Activated naive CD8-positive, alpha-beta T cell treated with anti-CD3 and anti-CD28 coated beads, Interleukin-2, amount 50 U/mL, for 24 hours (primary cell): ENCODE results near the gene ATP5PF.
A peak's percentile ranks its signal among the peaks of the same experiment; 100 is the strongest.
"Not testable (repeated sequence)": the region's sequence is repeated elsewhere in the genome, so short reads cannot be mapped to it uniquely, and the experiment has no call there.

Experiments
- ATAC-seq: fragments of 150-1000 bp; cut with Tn5 transposase; one replicate; pipeline ENCODE4 v1.10.0; 2021
- DNase-seq: peaks from one replicate; pipeline ENCODE4 v3.0.0; 2021
- H3K27ac Mint-ChIP-seq: one replicate; pipeline ENCODE4 v1.8.0; 2021; ENCODE audit warnings: mild to moderate bottlenecking, mixed read lengths
- H3K27me3 Mint-ChIP-seq: one replicate; pipeline ENCODE4 v1.8.0; 2021; ENCODE audit warnings: mixed read lengths
- H3K36me3 Mint-ChIP-seq: one replicate; pipeline ENCODE4 v1.8.0; 2021; ENCODE audit warnings: low read depth, mixed read lengths
- H3K4me1 Mint-ChIP-seq: one replicate; pipeline ENCODE4 v1.8.0; 2021; ENCODE audit warnings: mixed read lengths
- H3K4me3 Mint-ChIP-seq: one replicate; pipeline ENCODE4 v1.8.0; 2021; ENCODE audit warnings: mild to moderate bottlenecking, moderate library complexity, mixed read lengths
- H3K9me3 Mint-ChIP-seq: one replicate; pipeline ENCODE4 v1.8.0; 2021; ENCODE audit warnings: mixed read lengths

The ATP5PF gene

DNA sequence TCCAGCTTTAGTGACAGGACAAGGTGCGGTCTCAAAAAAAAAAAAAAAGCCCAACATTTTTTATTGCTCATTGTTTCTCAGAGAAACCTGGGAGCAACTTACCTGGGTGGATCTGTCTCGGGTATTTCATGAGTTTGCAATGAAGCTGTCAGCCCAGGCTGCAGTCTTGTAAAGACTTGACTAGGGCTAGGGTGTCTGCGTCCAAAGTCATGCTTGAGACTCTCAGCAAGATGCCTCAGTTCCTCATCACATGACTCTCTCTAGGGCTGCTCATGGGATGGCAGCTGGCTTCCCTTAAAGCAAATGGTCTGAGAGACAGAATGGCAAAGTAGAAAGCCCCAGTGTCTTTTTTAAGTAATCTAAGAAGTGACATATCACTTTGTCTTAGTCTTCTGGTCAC, 8.2 kb upstream of the ATP5PF start:
- no peaks in the 10 kb centered on the region for H3K27me3 Mint-ChIP-seq
- H3K4me1 Mint-ChIP-seq = peaks cover 10% of the 10 kb centered on the region
- no peak overlapping the region for H3K27ac Mint-ChIP-seq
- DNase-seq (no peak), ATAC-seq (no peak)
- H3K9me3 Mint-ChIP-seq = no peaks in the 10 kb centered on the region
- no peak overlapping the region for H3K4me3 Mint-ChIP-seq
- peaks cover 6% of the 10 kb centered on the region for H3K36me3 Mint-ChIP-seq

DNA sequence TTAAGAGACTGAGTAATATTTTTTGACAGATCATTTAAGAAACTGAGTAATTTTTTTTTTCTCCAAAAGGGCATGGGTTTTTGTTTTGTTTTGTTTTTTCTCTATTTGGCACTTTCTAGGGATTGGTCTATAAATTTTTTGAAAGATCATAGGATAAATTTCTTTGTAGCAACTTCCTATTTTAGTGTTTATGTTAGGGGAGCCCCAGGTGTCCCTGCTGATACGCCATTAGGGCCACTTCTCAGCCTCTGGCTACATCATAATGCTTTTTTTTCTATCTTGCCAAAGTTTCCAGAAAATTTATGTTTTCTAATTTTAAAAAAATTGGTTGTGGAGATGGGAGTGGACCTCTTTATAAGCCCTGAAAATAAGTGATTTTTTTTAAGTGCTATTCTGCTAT, 2.7 kb upstream of the ATP5PF start:
- Mint-ChIP-seq H3K27ac (no peak overlapping the region), H3K4me1 (peaks cover 45% of the 10 kb centered on the region), H3K36me3 (peaks cover 25% of the 10 kb centered on the region), H3K4me3 (no peak overlapping the region), H3K9me3 (no peaks in the 10 kb centered on the region), H3K27me3 (peaks cover 3% of the 10 kb centered on the region)
- DNase-seq (no peak), ATAC-seq (no peak)

DNA sequence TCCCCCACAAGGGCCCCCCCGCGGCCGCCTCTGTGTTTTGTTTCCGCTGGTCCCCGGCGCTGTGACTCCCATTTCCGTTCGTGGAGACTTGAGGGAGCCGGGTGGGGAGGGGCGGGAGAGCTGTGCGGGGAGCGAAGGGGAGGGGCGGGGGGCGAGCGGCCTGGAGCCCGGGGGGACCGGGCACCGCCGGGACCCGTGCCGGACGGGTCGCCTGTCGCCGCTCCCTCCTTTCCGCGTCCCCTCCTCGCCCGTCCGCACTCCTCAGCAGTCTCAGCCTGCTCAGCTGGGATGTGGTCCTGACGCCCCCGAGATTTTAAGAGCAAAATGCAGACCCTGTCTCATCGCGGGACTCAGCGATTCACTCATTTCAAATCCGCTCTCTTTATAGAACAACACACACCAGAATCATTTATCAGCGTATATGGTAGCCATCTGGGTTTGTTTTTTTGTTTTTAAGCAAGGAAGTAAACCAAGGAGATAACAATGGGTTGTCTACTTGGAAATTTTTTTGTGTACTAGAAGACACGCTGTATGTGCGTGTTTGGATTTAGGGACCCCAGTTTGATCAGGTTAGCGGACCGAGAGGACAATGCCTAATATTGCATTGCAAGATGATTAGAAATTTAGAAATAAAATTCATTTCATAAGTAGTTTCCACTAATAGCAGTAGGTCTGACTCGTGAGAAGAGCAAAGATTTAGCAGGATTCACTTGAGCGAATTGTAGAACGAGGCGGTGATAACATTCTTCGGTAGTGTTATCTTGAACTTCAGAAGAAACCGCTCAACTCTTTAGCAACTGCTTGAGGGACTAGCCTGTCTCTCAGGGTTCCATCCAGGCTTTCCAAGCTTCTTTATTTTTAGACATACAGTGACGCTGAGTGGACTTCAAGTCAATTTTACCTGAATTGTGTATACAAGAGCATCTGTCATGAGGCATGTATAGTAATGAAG, 1.2 kb upstream of the ATP5PF start:
- Mint-ChIP-seq H3K36me3 (peaks cover 26% of the 10 kb centered on the region), H3K4me1 (peaks cover 49% of the 10 kb centered on the region)
- ATAC-seq = peak; percentile 37

DNA sequence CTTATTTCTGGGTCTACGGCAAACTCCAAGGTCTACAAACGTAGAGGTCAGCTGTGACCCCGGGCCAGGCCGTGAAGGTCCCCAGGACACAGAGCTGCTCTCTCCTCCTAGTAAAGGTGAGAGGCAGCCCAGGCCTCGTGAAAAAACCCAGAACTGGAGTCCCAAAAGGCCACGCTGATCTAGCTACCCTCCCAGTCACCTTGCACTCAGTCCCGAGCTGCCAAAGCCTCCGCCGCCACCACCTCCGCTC, 125 bp downstream of the ATP5PF start:
- peaks cover 3% of the 10 kb centered on the region for H3K27me3 Mint-ChIP-seq
- no peaks in the 10 kb centered on the region for H3K9me3 Mint-ChIP-seq
- H3K4me1 Mint-ChIP-seq = peaks cover 51% of the 10 kb centered on the region
- DNase-seq (no peak), ATAC-seq (no peak)
- peaks cover 35% of the 10 kb centered on the region for H3K36me3 Mint-ChIP-seq
- H3K27ac Mint-ChIP-seq = peak overlapping the region; percentile 100
- peak overlapping the region; percentile 99 for H3K4me3 Mint-ChIP-seq

More for the DNA sequence above, 1.2 kb upstream of the ATP5PF start:
- peak; percentile 81 for DNase-seq
- peak overlapping the region; percentile 99 for H3K4me3 Mint-ChIP-seq
- H3K27me3 Mint-ChIP-seq = peaks cover 3% of the 10 kb centered on the region
- no peaks in the 10 kb centered on the region for H3K9me3 Mint-ChIP-seq
- H3K27ac Mint-ChIP-seq = peak overlapping the region; percentile 97

DNA sequence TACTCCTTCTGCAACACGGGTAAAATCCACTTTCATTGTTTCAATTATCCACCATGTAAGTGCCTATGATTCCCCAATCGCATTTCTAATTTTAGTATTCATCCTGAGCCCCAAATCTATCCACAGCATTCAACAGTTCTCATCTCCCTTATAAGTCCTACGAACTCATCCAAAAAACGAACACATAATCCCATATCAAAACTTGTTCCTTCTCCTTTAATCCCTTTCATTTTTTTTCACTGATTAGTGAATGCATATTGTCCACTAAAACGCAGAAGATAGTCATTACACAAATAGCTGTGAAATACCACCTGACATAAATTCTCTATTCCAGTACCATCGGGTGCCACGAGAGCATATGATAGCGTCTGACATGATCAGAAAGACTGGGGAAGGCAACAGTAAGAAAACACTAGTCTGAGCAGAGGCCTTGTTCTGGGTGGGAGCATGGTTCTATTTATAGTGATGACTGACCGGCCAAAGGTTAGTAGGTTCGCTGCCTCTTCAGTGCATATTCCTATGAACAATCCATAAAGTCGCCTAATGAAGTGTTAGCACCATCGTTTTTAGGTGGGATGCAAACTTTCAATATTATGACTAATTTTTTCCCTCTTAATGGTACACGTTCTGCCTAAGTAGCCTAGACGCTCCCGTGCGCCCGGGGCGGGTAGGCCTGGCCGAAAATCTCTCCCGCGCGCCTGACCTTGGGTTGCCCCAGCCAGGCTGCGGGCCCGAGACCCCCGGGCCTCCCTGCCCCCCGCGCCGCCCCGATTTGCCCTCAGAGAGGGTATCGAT, 648 bp downstream of the ATP5PF start:
- peak; percentile 40 for DNase-seq
- Mint-ChIP-seq H3K36me3 (peaks cover 39% of the 10 kb centered on the region), H3K4me1 (peaks cover 48% of the 10 kb centered on the region), H3K4me3 (peak overlapping the region; percentile 99), H3K27me3 (peaks cover 3% of the 10 kb centered on the region), H3K9me3 (no peaks in the 10 kb centered on the region), H3K27ac (peak overlapping the region; percentile 100)
- no peak for ATAC-seq

DNA sequence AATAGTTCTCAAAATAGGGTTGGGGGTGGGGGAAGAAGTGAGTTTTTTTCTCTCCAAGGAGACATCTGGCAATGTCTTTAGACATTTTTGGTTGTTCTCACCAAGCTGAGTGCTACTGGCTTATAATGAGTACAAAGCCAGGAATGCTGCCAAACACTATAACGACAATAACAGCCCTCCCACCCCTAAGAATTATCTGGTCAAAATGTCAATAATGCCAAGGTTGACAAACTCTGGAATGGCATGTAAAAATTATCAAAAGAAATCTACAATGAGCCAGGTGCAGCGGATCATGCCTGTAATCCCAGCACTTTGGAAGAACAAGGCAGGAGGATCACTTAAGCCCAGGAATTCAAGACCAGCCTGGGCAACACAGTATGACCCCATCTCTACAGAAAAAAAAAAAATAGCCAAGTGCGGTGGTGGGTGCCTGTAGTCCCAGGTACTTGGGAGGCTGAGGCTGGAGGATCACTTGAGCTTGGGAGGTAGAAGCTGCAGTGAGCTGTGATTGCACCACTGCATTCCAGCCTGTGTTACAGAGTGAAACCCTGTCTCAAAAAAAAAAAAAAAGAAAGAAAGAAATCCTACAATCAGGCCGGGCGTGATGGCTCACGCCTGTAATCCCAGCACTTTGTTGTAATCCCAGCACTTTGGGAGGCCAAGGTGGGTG, 2.5 kb downstream of the ATP5PF start:
- Mint-ChIP-seq H3K27ac (no peak overlapping the region), H3K4me1 (peaks cover 36% of the 10 kb centered on the region), H3K9me3 (no peaks in the 10 kb centered on the region), H3K27me3 (peaks cover 3% of the 10 kb centered on the region), H3K36me3 (peaks cover 56% of the 10 kb centered on the region), H3K4me3 (no peak overlapping the region)
- ATAC-seq = no peak
- no peak for DNase-seq

DNA sequence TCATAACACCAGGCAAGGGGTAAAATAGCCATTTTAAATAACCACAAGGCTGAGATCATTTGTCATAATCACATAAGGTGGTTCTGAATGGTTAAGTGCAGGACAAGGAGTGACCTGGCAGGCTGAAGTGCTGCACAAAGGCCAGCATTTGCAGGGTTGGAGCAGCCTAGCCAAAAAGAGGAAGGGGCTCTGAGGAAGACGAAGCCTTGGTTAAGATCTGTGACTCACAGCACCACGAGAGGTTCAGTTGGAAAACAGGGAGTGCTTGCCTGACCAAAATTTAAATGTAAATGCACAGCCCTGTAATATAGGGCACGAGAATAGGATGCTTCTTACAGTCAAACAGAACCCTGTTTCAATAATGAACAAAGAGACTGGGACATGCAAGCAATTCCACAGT, 12.1 kb downstream of the ATP5PF start:
- DNase-seq (no peak), ATAC-seq (no peak)
- Mint-ChIP-seq H3K4me3 (no peak overlapping the region), H3K4me1 (no peaks in the 10 kb centered on the region), H3K36me3 (peaks cover 48% of the 10 kb centered on the region), H3K27ac (no peak overlapping the region), H3K27me3 (no peaks in the 10 kb centered on the region), H3K9me3 (no peaks in the 10 kb centered on the region)

DNA sequence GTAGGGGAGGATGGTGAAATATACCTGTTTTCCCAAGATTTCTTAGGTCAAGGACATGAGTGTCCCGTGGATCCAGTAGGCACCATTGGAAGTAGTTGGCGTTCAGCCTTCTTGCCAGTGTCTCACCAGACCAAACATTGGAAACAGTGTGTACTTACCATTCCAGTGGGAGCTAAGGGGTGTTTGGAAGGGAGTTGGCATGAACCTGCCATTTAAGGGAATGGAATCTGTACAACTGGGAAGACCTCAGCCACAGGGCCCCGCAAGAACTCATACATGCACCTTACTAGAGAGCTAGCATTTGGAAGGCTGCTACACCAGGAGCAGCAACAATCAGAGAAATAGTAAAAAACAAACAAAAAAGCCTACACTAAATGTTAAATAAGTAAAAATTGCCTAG, 12.7 kb downstream of the ATP5PF start:
- no peak overlapping the region for H3K27ac Mint-ChIP-seq
- H3K4me3 Mint-ChIP-seq = no peak overlapping the region
- H3K27me3 Mint-ChIP-seq = no peaks in the 10 kb centered on the region
- peaks cover 45% of the 10 kb centered on the region for H3K36me3 Mint-ChIP-seq
- H3K9me3 Mint-ChIP-seq = no peaks in the 10 kb centered on the region
- DNase-seq = no peak
- H3K4me1 Mint-ChIP-seq = no peaks in the 10 kb centered on the region
- ATAC-seq = no peak

DNA sequence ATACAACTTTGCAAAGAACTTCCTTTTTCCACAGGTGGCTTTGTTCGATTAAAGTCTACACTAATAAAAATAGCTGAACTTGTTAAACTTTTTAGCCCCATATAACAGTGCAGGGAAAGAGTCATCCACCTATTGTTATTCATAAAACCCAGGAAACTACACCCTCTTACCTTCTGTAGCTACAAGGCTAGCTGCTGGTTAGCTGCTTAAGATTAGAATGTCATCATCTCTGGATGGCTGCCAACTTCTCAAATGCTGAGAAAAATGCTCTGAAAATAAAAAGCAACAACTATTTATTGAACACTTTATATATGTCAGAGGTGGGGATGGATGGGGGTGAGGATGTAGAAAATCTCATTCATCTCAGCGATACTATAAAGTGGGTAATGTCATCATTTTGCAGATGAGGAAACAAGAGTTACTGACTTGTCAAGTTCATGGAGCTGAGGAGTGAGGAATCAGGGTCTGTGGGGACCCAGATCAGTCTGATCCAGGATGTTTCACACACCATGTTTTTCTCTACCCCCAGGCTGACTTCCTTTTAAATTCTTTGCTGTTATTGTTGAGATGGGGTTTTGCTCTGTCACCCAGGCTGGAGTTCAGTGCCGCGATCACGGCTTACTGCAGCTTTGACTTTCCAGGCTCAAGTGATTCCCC, 17.1 kb downstream of the ATP5PF start:
- no peaks in the 10 kb centered on the region for H3K27me3 Mint-ChIP-seq
- H3K4me1 Mint-ChIP-seq = no peaks in the 10 kb centered on the region
- H3K9me3 Mint-ChIP-seq = no peaks in the 10 kb centered on the region
- DNase-seq (no peak), ATAC-seq (no peak)
- no peak overlapping the region for H3K4me3 Mint-ChIP-seq
- no peak overlapping the region for H3K27ac Mint-ChIP-seq
- peaks cover 22% of the 10 kb centered on the region for H3K36me3 Mint-ChIP-seq

DNA sequence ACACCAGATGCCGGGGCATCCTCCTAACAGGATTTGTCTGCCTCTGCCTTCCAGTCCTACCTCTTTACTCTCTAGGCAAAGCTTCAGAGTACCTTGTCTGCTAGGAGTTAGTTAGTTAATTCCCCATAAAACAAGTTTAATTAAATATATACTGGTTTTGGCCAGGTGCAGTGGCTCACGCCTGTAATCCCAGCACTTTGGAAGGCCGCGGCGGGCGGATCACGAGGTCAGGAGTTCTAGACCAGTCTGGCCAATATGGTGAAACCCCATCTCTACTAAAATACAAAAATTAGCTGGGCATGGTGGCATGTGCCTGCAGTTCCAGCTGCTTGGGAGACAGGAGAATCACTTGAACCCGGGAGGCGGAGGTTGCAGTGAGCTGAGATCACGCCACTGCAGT, 20.6 kb downstream of the ATP5PF start:
- not testable (repeated sequence) for H3K36me3 Mint-ChIP-seq, H3K27me3 Mint-ChIP-seq, H3K27ac Mint-ChIP-seq, H3K9me3 Mint-ChIP-seq, ATAC-seq, DNase-seq, H3K4me3 Mint-ChIP-seq, H3K4me1 Mint-ChIP-seq

DNA sequence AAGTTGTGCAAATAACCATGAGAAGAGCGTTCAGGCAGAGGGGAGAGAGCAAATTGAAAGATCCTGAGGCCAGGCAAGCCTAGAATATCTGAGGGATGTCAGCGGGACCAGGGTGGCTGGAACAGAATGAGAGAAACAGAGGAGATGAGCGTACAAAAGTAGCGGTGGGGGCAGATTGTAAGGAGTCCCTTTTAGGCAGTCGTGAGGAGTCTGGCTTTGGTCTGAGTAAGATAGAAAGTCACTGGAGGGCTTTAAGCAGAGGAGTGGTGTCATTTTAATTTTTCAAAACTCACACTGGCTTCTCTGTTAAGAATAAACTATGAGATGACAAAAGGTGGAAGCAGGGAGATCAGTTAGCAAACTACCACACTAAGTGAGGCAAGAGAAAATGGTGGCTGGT, 24.2 kb downstream of the ATP5PF start:
- no peak for DNase-seq
- H3K4me1 Mint-ChIP-seq = no peaks in the 10 kb centered on the region
- no peaks in the 10 kb centered on the region for H3K27me3 Mint-ChIP-seq
- no peak overlapping the region for H3K4me3 Mint-ChIP-seq
- H3K9me3 Mint-ChIP-seq = no peaks in the 10 kb centered on the region
- no peaks in the 10 kb centered on the region for H3K36me3 Mint-ChIP-seq
- no peak overlapping the region for H3K27ac Mint-ChIP-seq
- ATAC-seq = no peak

DNA sequence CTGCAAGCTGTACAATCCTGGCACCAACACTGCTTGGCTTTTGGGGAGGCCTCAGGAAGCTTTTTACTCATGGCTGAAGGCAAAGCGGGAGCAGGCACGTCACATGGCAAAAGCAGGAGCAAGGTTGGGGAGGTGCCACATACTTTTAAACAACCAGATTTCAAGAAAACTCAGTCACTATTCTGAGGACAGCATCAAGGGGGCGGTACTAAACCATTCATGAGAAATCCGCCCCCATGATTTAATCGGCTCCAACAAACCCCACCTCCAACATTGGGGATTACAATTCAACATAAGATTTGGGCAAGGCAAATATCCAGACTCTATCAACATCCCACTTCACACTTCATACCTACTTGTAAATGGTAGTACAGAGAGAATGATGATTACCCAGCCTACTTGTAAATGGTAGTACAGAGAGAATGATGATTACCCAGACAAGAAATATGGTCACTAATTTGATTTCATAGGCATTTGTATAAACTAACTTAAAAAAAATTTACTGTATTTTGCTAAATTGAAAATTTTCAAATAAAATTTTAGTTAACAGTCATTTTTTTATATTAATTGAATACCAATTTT, 24.9 kb downstream of the ATP5PF start:
- no peak overlapping the region for H3K4me3 Mint-ChIP-seq
- DNase-seq (no peak), ATAC-seq (no peak)
- H3K9me3 Mint-ChIP-seq = no peaks in the 10 kb centered on the region
- no peak overlapping the region for H3K27ac Mint-ChIP-seq
- H3K4me1 Mint-ChIP-seq = no peaks in the 10 kb centered on the region
- no peaks in the 10 kb centered on the region for H3K27me3 Mint-ChIP-seq
- H3K36me3 Mint-ChIP-seq = no peaks in the 10 kb centered on the region

DNA sequence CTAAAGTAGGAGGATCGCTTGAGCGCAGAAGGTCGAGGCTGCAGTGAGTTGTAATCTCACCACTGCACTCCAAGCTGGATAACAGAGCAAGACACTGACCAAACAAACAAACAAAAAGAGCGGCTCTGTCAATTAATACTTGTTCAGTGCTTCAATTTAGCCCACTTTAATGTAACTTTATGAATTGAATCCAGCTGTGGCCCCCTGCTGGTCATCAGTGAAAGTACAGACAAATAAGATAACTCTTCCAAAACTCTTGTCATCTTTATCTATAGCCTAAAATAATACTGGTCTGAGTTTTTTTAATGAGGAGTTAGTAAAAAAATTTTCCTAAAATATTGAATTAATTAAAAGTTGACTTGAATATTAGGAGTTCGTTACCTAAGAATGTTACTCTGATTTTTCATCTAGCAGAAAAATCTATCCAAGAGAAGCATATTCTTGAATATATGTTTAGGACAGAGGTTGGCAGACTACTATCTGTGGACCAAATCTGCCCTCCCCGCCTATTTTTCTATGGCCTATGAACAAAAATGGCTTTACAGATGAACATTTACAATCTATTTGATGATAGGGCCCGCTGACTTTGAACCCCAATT, 26.1 kb downstream of the ATP5PF start:
- DNase-seq (peak; percentile 39), ATAC-seq (no peak)
- Mint-ChIP-seq H3K4me1 (no peaks in the 10 kb centered on the region), H3K36me3 (no peaks in the 10 kb centered on the region), H3K9me3 (no peaks in the 10 kb centered on the region), H3K27ac (no peak overlapping the region), H3K4me3 (no peak overlapping the region), H3K27me3 (no peaks in the 10 kb centered on the region)

DNA sequence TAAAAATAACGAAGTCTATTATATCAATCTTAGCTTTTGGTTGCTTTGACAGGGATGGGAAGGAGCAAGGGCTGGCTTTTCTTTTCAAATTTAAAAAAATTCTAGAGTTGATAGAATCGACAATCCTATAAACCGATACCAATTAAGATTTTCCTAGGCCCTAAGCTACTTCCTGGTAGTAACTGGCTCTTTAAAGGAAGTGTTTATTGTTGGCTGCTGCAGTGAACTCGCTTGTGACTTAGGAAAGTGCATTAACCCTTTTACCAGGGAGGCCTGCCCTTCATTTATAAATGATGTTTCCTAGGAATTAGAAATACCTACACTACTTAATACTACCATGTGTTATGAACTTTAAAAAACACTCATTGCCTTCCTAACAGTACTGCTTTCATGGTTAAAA, 33.2 kb downstream of the ATP5PF start:
- no peak for DNase-seq
- Mint-ChIP-seq H3K27ac (no peak overlapping the region), H3K27me3 (no peaks in the 10 kb centered on the region), H3K9me3 (no peaks in the 10 kb centered on the region), H3K4me3 (no peak overlapping the region), H3K4me1 (no peaks in the 10 kb centered on the region), H3K36me3 (no peaks in the 10 kb centered on the region)
- no peak for ATAC-seq
